ENCODE measurements around the gene CCHCR1.

CCHCR1 gene

DNA sequence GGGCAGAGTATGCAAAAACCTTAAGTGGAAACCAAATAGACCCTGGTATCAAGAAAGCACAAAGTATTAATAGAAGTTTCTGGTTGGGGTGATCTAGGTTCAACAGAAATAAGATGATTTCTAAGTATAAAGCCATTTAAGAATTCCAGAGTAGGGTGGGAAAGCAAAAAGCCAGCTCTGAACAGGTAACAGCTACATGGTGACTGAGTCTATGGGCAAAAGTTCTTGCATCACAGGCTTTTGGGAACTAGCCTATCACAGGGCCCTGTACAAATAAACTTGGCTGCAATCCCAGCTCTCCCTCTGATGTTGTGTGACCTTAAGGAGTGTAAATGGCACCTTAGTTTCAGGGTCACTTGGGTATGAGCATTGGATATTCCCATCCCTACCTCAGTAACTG is 6.3 kb upstream of the CCHCR1 start:
- Histone ChIP-seq H3K27me3 (ENCODE audit: control insufficient read depth, insufficient read depth, low read length) (no peaks in the 10 kb centered on the region), H3K4me3 (ENCODE audit: low read depth, low read length) (no peak overlapping the region), H3K9me3 (ENCODE audit: control insufficient read depth, low read length) (no peaks in the 10 kb centered on the region), H3K36me3 (ENCODE audit: control insufficient read depth, insufficient read depth, low read length) (no peaks in the 10 kb centered on the region), H3K9ac (no peak overlapping the region), H3K4me2 (ENCODE audit: low read length) (no peak overlapping the region), H3K4me1 (peaks cover 4% of the 10 kb centered on the region), H2AFZ (no peak overlapping the region), H3K79me2 (no peaks in the 10 kb centered on the region), H3K27ac (no peak overlapping the region)
- TF ChIP-seq, protein P1, sequence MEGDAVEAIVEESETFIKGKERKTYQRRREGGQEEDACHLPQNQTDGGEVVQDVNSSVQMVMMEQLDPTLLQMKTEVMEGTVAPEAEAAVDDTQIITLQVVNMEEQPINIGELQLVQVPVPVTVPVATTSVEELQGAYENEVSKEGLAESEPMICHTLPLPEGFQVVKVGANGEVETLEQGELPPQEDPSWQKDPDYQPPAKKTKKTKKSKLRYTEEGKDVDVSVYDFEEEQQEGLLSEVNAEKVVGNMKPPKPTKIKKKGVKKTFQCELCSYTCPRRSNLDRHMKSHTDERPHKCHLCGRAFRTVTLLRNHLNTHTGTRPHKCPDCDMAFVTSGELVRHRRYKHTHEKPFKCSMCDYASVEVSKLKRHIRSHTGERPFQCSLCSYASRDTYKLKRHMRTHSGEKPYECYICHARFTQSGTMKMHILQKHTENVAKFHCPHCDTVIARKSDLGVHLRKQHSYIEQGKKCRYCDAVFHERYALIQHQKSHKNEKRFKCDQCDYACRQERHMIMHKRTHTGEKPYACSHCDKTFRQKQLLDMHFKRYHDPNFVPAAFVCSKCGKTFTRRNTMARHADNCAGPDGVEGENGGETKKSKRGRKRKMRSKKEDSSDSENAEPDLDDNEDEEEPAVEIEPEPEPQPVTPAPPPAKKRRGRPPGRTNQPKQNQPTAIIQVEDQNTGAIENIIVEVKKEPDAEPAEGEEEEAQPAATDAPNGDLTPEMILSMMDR (IDR thresholded peaks at IDR 0.05): no peak

- no peaks in the 10 kb centered on the region for H3K27me3 ChIP-seq (ENCODE audit: control insufficient read depth, insufficient read depth, low read length)
- H3K4me2 ChIP-seq (ENCODE audit: low read length): no peak overlapping the region
- no peak overlapping the region for H3K9ac ChIP-seq
- no peaks in the 10 kb centered on the region for H3K9me3 ChIP-seq (ENCODE audit: control insufficient read depth, low read length)
- peaks cover 4% of the 10 kb centered on the region for H3K4me1 ChIP-seq
- no peak overlapping the region for H2AFZ ChIP-seq
- no peaks in the 10 kb centered on the region for H3K36me3 ChIP-seq (ENCODE audit: control insufficient read depth, insufficient read depth, low read length)
- no peak overlapping the region for H3K27ac ChIP-seq
- TF ChIP-seq, protein P1 (IDR thresholded peaks at IDR 0.05): no peak
- no peak overlapping the region for H3K4me3 ChIP-seq (ENCODE audit: low read depth, low read length)
- H3K79me2 ChIP-seq: no peaks in the 10 kb centered on the region
Observed at GRCh38 chr6:31162463-31163165, 5.0 kb upstream of the CCHCR1 start.

- no peak overlapping the region for H2AFZ ChIP-seq
- no peaks in the 10 kb centered on the region for H3K27me3 ChIP-seq (ENCODE audit: control insufficient read depth, insufficient read depth, low read length)
- no peaks in the 10 kb centered on the region for H3K79me2 ChIP-seq
- H3K27ac ChIP-seq: no peak overlapping the region
- H3K9me3 ChIP-seq (ENCODE audit: control insufficient read depth, low read length): no peaks in the 10 kb centered on the region
- no peak overlapping the region for H3K4me3 ChIP-seq (ENCODE audit: low read depth, low read length)
- no peak overlapping the region for H3K4me2 ChIP-seq (ENCODE audit: low read length)
- peaks cover 7% of the 10 kb centered on the region for H3K4me1 ChIP-seq
- H3K9ac ChIP-seq: no peak overlapping the region
- TF ChIP-seq, protein P1 (IDR thresholded peaks at IDR 0.05): no peak
- H3K36me3 ChIP-seq (ENCODE audit: control insufficient read depth, insufficient read depth, low read length): no peaks in the 10 kb centered on the region
Observed at GRCh38 chr6:31161216-31162126, 3.9 kb upstream of the CCHCR1 start.

GRCh38 chr6:31158863-31159855 is 1.6 kb upstream of the CCHCR1 start:
- H3K4me2 ChIP-seq (ENCODE audit: low read length): peak overlapping the region; percentile 81
- H3K36me3 ChIP-seq (ENCODE audit: control insufficient read depth, insufficient read depth, low read length): no peaks in the 10 kb centered on the region
- TF ChIP-seq, protein P1 (IDR thresholded peaks at IDR 0.05): no peak
- no peaks in the 10 kb centered on the region for H3K79me2 ChIP-seq
- no peaks in the 10 kb centered on the region for H3K27me3 ChIP-seq (ENCODE audit: control insufficient read depth, insufficient read depth, low read length)
- H3K4me1 ChIP-seq: peaks cover 7% of the 10 kb centered on the region
- peak overlapping the region; percentile 73 for H3K4me3 ChIP-seq (ENCODE audit: low read depth, low read length)
- H3K27ac ChIP-seq: peak overlapping the region; percentile 36
- H3K9ac ChIP-seq: no peak overlapping the region
- no peaks in the 10 kb centered on the region for H3K9me3 ChIP-seq (ENCODE audit: control insufficient read depth, low read length)
- H2AFZ ChIP-seq: peak overlapping the region; percentile 94
